DND-41 (cell line): ENCODE measurements around the gene CHKB.

Source experiments
- ATAC-seq: fragments of 200-7000 bp; cut with Tn5 transposase; 3 replicates; pipeline ENCODE4 v1.9.1; 2021; ENCODE audit warnings: low read depth; ENCODE audit not compliant: insufficient read depth
- DNase-seq: peaks from one replicate; pipeline ENCODE4 v3.0.0-alpha.2; 2020
- H2AFZ ChIP-seq: 2 replicates; pipeline ENCODE4 v1.6.0; 2012; ENCODE audit warnings: low read depth, low read length
- H3K27ac ChIP-seq: 2 replicates; pipeline ENCODE4 v1.5.1; 2012; ENCODE audit warnings: low read length, inconsistent platforms
- H3K27me3 ChIP-seq: fragments of 200-600 bp; sonication (generic); 2 replicates; pipeline ENCODE4 v1.6.0; 2012; ENCODE audit warnings: low read length, mild to moderate bottlenecking, inconsistent platforms; ENCODE audit not compliant: insufficient read depth, poor library complexity
- H3K36me3 ChIP-seq: 2 replicates; pipeline ENCODE4 v1.5.1; 2012; ENCODE audit warnings: low read length, inconsistent platforms; ENCODE audit not compliant: insufficient read depth
- H3K4me1 ChIP-seq: 2 replicates; pipeline ENCODE4 v1.5.1; 2012; ENCODE audit warnings: mild to moderate bottlenecking, low read length; ENCODE audit not compliant: insufficient read depth
- H3K4me2 ChIP-seq: 2 replicates; pipeline ENCODE4 v1.6.0; 2012; ENCODE audit warnings: mild to moderate bottlenecking, moderate library complexity, low read length, inconsistent platforms; ENCODE audit not compliant: insufficient read depth
- H3K4me3 ChIP-seq, 2 experiments: fragments of 200-600 bp in 1 of 2; shearing (Covaris generic) in 1 of 2; 2 replicates each; pipeline ENCODE4 v1.5.1; 2012 to 2016; ENCODE audit warnings: inconsistent platforms in 2 of 2, low read length in 2 of 2, mild to moderate bottlenecking in 2 of 2, low read depth in 1 of 2, moderate library complexity in 1 of 2
- H3K79me2 ChIP-seq: 2 replicates; pipeline ENCODE4 v1.6.0; 2012; ENCODE audit warnings: low read length, inconsistent platforms; ENCODE audit not compliant: insufficient read depth
- H3K9ac ChIP-seq: 2 replicates; pipeline ENCODE4 v1.6.0; 2012; ENCODE audit warnings: low read depth, mild to moderate bottlenecking, inconsistent platforms, low read length, moderate library complexity
- H3K9me3 ChIP-seq: 2 replicates; pipeline ENCODE4 v1.5.1; 2012; ENCODE audit warnings: low read length, moderate library complexity, mild to moderate bottlenecking, inconsistent platforms; ENCODE audit not compliant: insufficient read depth, severe bottlenecking
- H4K20me1 ChIP-seq: 2 replicates; pipeline ENCODE4 v1.6.0; 2012; ENCODE audit warnings: low read length; ENCODE audit not compliant: insufficient read depth
- CTCF ChIP-seq: IDR thresholded peaks from 2 replicates; pipeline ENCODE4 v1.5.1; 2012; ENCODE audit warnings: borderline replicate concordance, low read length, moderate library complexity, mild to moderate bottlenecking; ENCODE audit not compliant: poor library complexity, severe bottlenecking; ENCODE audit errors: extremely low read depth
- EZH2 ChIP-seq: IDR thresholded peaks from 3 replicates; pipeline ENCODE4 v1.6.1; 2012; ENCODE audit warnings: borderline replicate concordance, low read depth, mild to moderate bottlenecking, moderate library complexity, low read length, inconsistent platforms; ENCODE audit not compliant: severe bottlenecking

Gene CHKB

GRCh38 chr22:50548921-50549790, 33.5 kb downstream of the CHKB start:
- no peak overlapping the region for H2AFZ ChIP-seq
- no peak overlapping the region for H3K27ac ChIP-seq
- no peak for DNase-seq
- TF ChIP-seq EZH2 (no peak), CTCF (no peak)
- H3K27me3 ChIP-seq, result peaks cover 10% of the 10 kb centered on the region
- peaks cover 20% of the 10 kb centered on the region for H3K4me1 ChIP-seq
- H3K9me3 ChIP-seq, result no peaks in the 10 kb centered on the region
- peaks cover 7% of the 10 kb centered on the region for H4K20me1 ChIP-seq
- no peak overlapping the region for H3K4me3 ChIP-seq
- no peak overlapping the region for H3K9ac ChIP-seq
- H3K79me2 ChIP-seq, result no peaks in the 10 kb centered on the region
- no peak for ATAC-seq
- no peaks in the 10 kb centered on the region for H3K36me3 ChIP-seq
- no peak overlapping the region for H3K4me2 ChIP-seq

GRCh38 chr22:50548040-50548920, 34.4 kb downstream of the CHKB start:
- no peak for TF ChIP-seq CTCF
- no peak for TF ChIP-seq EZH2
- H3K4me1 ChIP-seq, result peaks cover 21% of the 10 kb centered on the region
- no peaks in the 10 kb centered on the region for H3K36me3 ChIP-seq
- no peaks in the 10 kb centered on the region for H3K79me2 ChIP-seq
- H3K9me3 ChIP-seq, result no peaks in the 10 kb centered on the region
- no peak overlapping the region for H2AFZ ChIP-seq
- no peak overlapping the region for H3K4me2 ChIP-seq
- no peak overlapping the region for H3K4me3 ChIP-seq
- H3K27me3 ChIP-seq, result peaks cover 13% of the 10 kb centered on the region
- H3K9ac ChIP-seq, result no peak overlapping the region
- ATAC-seq, result no peak
- H3K27ac ChIP-seq, result no peak overlapping the region
- peaks cover 7% of the 10 kb centered on the region for H4K20me1 ChIP-seq
- DNase-seq, result peak; percentile 16

GRCh38 chr22:50547263-50547985, 35.2 kb downstream of the CHKB start:
- Histone ChIP-seq H3K27me3 (peaks cover 13% of the 10 kb centered on the region), H3K4me1 (peaks cover 21% of the 10 kb centered on the region), H3K79me2 (no peaks in the 10 kb centered on the region), H4K20me1 (peaks cover 7% of the 10 kb centered on the region), H3K4me2 (no peak overlapping the region), H3K27ac (no peak overlapping the region), H3K36me3 (no peaks in the 10 kb centered on the region), H3K4me3 (no peak overlapping the region), H3K9me3 (no peaks in the 10 kb centered on the region), H3K9ac (no peak overlapping the region), H2AFZ (no peak overlapping the region)
- no peak for ATAC-seq
- DNase-seq, result no peak
- no peak for TF ChIP-seq EZH2
- TF ChIP-seq CTCF, result no peak
